Hepatocyte (in vitro differentiated cells): ENCODE measurements around the gene MS4A6A. TPM values are rescaled to one million over a fixed set of nuclear protein-coding genes. Genes with fewer than 3 reads are reported as not detected.
"Not testable (repeated sequence)": the region's sequence is repeated elsewhere in the genome, so short reads cannot be mapped to it uniquely, and the experiment has no call there.

ENCODE experiments used
- DNase-seq: peaks from one replicate; pipeline ENCODE4 v3.0.0-alpha.2; 2016; ENCODE audit warnings: low spot score
- H2AFZ ChIP-seq: fragments of 200-600 bp; sonication (generic); 2 replicates; pipeline ENCODE4 v1.6.0; 2016; ENCODE audit warnings: antibody characterized with exemption, mild to moderate bottlenecking
- H3K27ac ChIP-seq: fragments of 200-600 bp; sonication (generic); 2 replicates; pipeline ENCODE4 v1.5.1; 2016; ENCODE audit warnings: mild to moderate bottlenecking
- H3K27me3 ChIP-seq: fragments of 200-600 bp; sonication (generic); 2 replicates; pipeline ENCODE4 v1.6.1; 2016
- H3K36me3 ChIP-seq: fragments of 200-600 bp; sonication (generic); replicated peaks from 2 replicates; pipeline ENCODE4 v1.5.1; 2016; ENCODE audit warnings: low read depth; ENCODE audit not compliant: insufficient read depth
- H3K4me1 ChIP-seq: fragments of 200-600 bp; sonication (generic); 2 replicates; pipeline ENCODE4 v1.5.1; 2016; ENCODE audit warnings: mild to moderate bottlenecking, moderate library complexity; ENCODE audit not compliant: insufficient read depth
- H3K4me2 ChIP-seq: fragments of 200-600 bp; sonication (generic); 2 replicates; pipeline ENCODE4 v1.6.0; 2016
- H3K4me3 ChIP-seq: fragments of 200-600 bp; sonication (generic); 2 replicates; pipeline ENCODE4 v1.5.1; 2016; ENCODE audit warnings: mild to moderate bottlenecking
- H3K79me2 ChIP-seq: fragments of 200-600 bp; sonication (generic); 2 replicates; pipeline ENCODE4 v1.6.0; 2017; ENCODE audit warnings: mild to moderate bottlenecking
- H3K9me2 ChIP-seq: fragments of 200-600 bp; sonication (generic); replicated peaks from 2 replicates; pipeline ENCODE4 v1.6.0; 2017; ENCODE audit warnings: mild to moderate bottlenecking; ENCODE audit not compliant: insufficient read depth
- H3K9me3 ChIP-seq: fragments of 200-600 bp; sonication (generic); 2 replicates; pipeline ENCODE4 v1.5.1; 2016; ENCODE audit warnings: low read depth, mild to moderate bottlenecking
- H4K20me1 ChIP-seq: fragments of 200-600 bp; sonication (generic); 2 replicates; pipeline ENCODE4 v1.6.0; 2016; ENCODE audit warnings: mild to moderate bottlenecking; ENCODE audit not compliant: insufficient read depth, poor library complexity, severe bottlenecking
- CTCF ChIP-seq: fragments of 200-600 bp; sonication (generic); IDR thresholded peaks from 2 replicates; pipeline ENCODE4 v1.5.1; 2016; ENCODE audit warnings: antibody characterized with exemption, mild to moderate bottlenecking; ENCODE audit not compliant: poor library complexity
- EZH2 ChIP-seq: fragments of 200-600 bp; sonication (generic); IDR thresholded peaks from 2 replicates; pipeline ENCODE4 v1.6.1; 2016; ENCODE audit warnings: antibody characterized with exemption, mild to moderate bottlenecking, borderline replicate concordance
- EZH2phosphoT487 ChIP-seq: fragments of 200-600 bp; sonication (generic); IDR thresholded peaks from one replicate; pipeline ENCODE4 v1.6.1; 2018; ENCODE audit warnings: antibody characterized with exemption, mild to moderate bottlenecking, low read depth, moderate library complexity; ENCODE audit not compliant: unreplicated experiment, severe bottlenecking
- WGBS: methylation state at CpG from one replicate; pipeline ENCODE4 v1.1.6; 2016; ENCODE audit warnings: low lambda C conversion rate; ENCODE audit errors: missing lambda C conversion rate; 5-methylcytosine and 5-hydroxymethylcytosine counted together
- polyA plus RNA-seq: library from polyadenylated mRNA; unstranded; fragments of >200 nt; fragmentation: Nextera tagmentation; extraction: Ambion mirVana; gene quantifications from 2 replicates; pipeline ENCODE4 v1.2.1, GENCODE V29; 2016
- total RNA-seq: library from RNA; depleted of rRNA; stranded (reverse); fragments of >200 nt; gene quantifications from 2 replicates; pipeline ENCODE4 v1.2.3, GENCODE V29; 2014

Gene MS4A6A
- total and polyA plus RNA-seq, 2 experiments from 2014 or later, result 1.4 to 6.2 TPM

DNA sequence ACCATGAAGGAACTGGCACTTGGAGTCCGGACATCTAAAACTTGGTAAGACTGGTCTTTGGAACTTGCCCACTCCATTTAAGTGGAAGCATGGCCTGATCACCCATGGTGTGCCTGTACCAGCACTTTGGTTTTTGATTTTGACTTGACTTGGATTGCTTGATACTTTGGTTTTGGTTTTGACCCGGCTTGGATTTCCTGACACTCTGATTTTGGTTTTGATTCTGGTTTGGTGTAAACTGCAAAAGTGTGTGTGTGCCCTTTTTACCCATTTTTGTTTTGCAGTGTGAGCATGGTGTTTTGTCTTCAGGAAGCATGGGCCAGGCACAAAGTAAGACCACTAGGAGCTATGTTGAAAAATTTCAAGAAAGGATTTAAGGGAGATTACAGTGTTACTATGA lies 3.2 kb upstream of the MS4A6A start:
- H3K9me3 ChIP-seq, H4K20me1 ChIP-seq, H3K27ac ChIP-seq, H3K27me3 ChIP-seq, H3K4me3 ChIP-seq, H3K9me2 ChIP-seq, H3K79me2 ChIP-seq, DNase-seq, H2AFZ ChIP-seq, H3K4me1 ChIP-seq, H3K36me3 ChIP-seq, H3K4me2 ChIP-seq: not testable (repeated sequence)
- 90% methylated on average over 2 of the region's 2 CpGs for WGBS

DNA sequence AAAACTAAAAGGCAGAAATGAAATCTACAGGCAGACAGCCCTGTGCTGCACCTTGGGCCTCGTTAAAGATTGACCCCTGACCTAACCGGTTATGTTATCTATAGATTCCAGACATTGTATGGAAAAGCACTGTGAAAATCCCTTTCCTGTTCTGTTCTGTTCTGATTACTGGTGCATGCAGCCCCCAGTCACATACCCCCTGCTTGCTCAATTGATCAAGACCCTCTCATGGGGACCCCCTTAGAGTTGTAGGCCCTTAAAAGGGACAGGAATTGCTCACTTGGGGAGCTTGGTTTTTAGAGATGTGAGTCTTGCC lies 2.6 kb upstream of the MS4A6A start:
- not testable (repeated sequence) for H3K27me3 ChIP-seq, H2AFZ ChIP-seq, H3K4me2 ChIP-seq, H3K9me3 ChIP-seq, H3K9me2 ChIP-seq, H3K4me1 ChIP-seq, DNase-seq, H3K36me3 ChIP-seq, H3K79me2 ChIP-seq, H3K4me3 ChIP-seq, H3K27ac ChIP-seq, H4K20me1 ChIP-seq
- WGBS, result 47% methylated on average over 2 of the region's 2 CpGs

DNA sequence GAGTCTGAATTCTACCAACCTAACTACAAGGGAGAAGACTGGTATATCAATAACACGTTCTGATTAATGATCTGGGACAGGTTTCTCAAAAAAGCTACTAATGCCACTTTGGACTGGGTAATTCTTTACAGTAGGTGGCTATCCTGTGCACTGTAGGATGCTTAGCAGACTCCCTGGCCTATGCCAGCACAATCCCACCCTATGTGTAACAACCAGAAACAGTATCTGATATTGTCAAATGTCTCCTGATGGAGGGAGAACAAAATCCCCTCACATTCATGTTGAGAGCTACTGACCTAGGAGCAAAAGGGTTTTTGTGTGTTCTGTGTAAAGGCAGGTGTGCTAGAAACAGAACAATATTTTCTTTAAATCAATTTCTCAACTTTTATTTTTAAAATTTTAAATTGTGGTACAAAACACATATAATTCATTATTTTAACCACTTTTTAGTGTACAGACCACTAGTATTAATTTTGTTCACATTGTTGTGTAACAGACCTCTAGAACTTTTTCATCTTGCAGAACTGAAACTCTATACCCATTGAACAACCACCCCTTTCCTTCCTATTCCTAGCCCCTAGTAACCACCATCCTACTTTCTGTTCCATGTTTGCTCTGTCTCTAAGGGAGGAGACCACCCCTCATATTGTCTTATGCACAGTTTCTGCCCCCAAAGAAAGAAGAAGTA lies 2.1 kb upstream of the MS4A6A start:
- WGBS, result 36% methylated on average over 1 of the region's 1 CpG
- H4K20me1 ChIP-seq, result no peaks in the 10 kb centered on the region
- no peak overlapping the region for H3K4me2 ChIP-seq
- no peaks in the 10 kb centered on the region for H3K27me3 ChIP-seq
- H3K79me2 ChIP-seq, result no peaks in the 10 kb centered on the region
- no peaks in the 10 kb centered on the region for H3K36me3 ChIP-seq
- H3K9me3 ChIP-seq, result no peaks in the 10 kb centered on the region
- no peak overlapping the region for H2AFZ ChIP-seq
- TF ChIP-seq CTCF (no peak), EZH2 (no peak), EZH2phosphoT487 (no peak)
- no peak overlapping the region for H3K27ac ChIP-seq
- H3K9me2 ChIP-seq, result no peaks in the 10 kb centered on the region
- no peak overlapping the region for H3K4me3 ChIP-seq
- no peak for DNase-seq
- no peaks in the 10 kb centered on the region for H3K4me1 ChIP-seq

DNA sequence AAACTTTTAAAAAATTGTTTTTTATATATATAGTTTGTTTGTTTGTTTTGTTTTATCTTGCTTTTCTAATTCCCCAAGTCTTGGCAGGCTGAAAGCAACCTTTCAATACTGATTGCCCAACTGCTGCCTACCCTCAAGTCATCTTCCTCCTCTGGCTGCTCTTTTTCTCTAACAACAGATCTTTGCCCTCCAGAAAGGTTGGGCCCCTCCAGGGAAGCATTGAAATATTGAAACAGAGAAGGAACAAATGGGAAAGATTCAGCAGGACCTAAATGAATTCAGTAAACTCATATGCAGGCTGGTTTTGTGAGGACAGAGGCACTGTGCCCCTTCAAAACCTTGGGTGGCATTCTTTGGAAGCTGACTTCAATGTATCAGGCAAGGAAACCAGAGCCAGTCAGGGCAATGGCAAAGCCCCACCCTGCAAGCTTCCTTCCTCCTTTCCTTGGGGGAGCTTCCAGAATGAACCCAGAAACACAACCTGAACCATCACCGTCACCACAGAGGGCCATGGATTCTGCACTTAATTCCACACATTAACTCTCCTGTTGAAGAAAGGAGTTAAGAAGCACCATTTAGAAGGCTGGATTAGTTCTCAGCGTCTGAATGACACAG lies 815 bp upstream of the MS4A6A start:
- H3K79me2 ChIP-seq, result no peaks in the 10 kb centered on the region
- no peak for DNase-seq
- no peak overlapping the region for H3K4me3 ChIP-seq
- H4K20me1 ChIP-seq, result no peaks in the 10 kb centered on the region
- 63% methylated on average over 2 of the region's 2 CpGs for WGBS
- H2AFZ ChIP-seq, result no peak overlapping the region
- H3K27ac ChIP-seq, result no peak overlapping the region
- no peaks in the 10 kb centered on the region for H3K9me2 ChIP-seq
- no peak overlapping the region for H3K4me2 ChIP-seq
- no peaks in the 10 kb centered on the region for H3K36me3 ChIP-seq
- TF ChIP-seq CTCF, result no peak
- no peak for TF ChIP-seq EZH2phosphoT487
- TF ChIP-seq EZH2, result no peak
- H3K9me3 ChIP-seq, result no peaks in the 10 kb centered on the region
- no peaks in the 10 kb centered on the region for H3K27me3 ChIP-seq
- no peaks in the 10 kb centered on the region for H3K4me1 ChIP-seq
